ENCODE results near the gene ASAP2.

Gene ASAP2

DNA sequence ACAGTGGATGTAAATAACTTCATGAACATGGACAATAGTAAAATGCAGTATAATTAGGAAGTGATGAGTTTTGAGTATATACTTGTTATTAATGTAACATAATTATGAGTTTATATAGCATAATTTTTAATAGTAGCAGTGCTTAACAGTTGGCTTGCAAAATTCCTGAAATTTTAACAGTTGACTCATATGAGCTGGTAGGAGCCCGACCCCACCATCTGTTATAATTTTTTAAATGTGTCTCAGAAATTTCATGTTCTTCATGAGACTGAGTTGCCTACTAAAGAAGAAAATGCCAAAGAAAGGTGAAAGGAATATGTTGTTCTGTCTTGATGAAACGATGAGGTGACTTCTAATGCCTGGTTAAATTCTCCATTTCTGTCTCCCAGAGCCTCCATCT, 154.1 kb downstream of the ASAP2 start:
- Histone ChIP-seq H3K36me3 (replicated peaks; ENCODE audit: insufficient read depth, low read length) (no peaks in the 10 kb centered on the region), H3K4me1 (ENCODE audit: low read length) (no peaks in the 10 kb centered on the region), H3K27ac (ENCODE audit: low read length) (no peak overlapping the region), H3K27me3 (replicated peaks; ENCODE audit: insufficient read depth, low read length) (no peaks in the 10 kb centered on the region), H3K79me2 (ENCODE audit: low read length) (no peaks in the 10 kb centered on the region), H3K4me2 (ENCODE audit: low read depth, low read length) (no peak overlapping the region), H3K9ac (ENCODE audit: low read length) (no peak overlapping the region), H3K4me3 (ENCODE audit: low read length) (no peak overlapping the region), H3F3A (ENCODE audit: insufficient read depth, low read length) (no peaks in the 10 kb centered on the region), H2AFZ (ENCODE audit: low read length) (no peak overlapping the region), H3K9me2 (replicated peaks; ENCODE audit: insufficient read depth, low read length) (no peaks in the 10 kb centered on the region), H4K20me1 (ENCODE audit: insufficient read depth, low read length) (no peaks in the 10 kb centered on the region), H3K9me3 (replicated peaks; ENCODE audit: insufficient read depth, low read length) (no peaks in the 10 kb centered on the region)
- DNase-seq, result no peak
- TF ChIP-seq EZH2 (optimal IDR thresholded peaks at IDR 0.05; ENCODE audit: low read depth, low read length), result no peak
- TF ChIP-seq, protein P1, sequence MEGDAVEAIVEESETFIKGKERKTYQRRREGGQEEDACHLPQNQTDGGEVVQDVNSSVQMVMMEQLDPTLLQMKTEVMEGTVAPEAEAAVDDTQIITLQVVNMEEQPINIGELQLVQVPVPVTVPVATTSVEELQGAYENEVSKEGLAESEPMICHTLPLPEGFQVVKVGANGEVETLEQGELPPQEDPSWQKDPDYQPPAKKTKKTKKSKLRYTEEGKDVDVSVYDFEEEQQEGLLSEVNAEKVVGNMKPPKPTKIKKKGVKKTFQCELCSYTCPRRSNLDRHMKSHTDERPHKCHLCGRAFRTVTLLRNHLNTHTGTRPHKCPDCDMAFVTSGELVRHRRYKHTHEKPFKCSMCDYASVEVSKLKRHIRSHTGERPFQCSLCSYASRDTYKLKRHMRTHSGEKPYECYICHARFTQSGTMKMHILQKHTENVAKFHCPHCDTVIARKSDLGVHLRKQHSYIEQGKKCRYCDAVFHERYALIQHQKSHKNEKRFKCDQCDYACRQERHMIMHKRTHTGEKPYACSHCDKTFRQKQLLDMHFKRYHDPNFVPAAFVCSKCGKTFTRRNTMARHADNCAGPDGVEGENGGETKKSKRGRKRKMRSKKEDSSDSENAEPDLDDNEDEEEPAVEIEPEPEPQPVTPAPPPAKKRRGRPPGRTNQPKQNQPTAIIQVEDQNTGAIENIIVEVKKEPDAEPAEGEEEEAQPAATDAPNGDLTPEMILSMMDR (IDR thresholded peaks at IDR 0.05; ENCODE audit: low read length), result no peak
- TF ChIP-seq EZH2phosphoT487 (IDR thresholded peaks at IDR 0.05; ENCODE audit: low read length), result no peak

DNA sequence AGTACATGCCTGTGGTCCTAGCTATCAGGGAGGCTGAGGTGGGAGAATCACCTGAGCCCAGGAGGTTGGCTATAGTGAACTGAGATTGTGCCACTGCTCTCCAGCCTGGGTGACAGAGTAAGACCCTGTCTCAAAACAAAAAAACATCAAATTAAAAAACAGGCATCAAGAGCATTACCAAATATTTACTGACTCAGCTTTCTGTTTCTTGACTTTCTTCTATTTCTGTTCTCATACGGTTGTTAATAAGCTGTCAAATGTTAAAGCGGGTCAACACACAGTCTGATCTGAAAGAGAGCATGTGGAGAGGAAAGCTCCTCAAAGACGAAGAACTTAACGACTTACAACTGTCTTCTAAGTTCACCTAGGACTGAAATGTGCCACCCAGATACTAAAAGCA, 157.8 kb downstream of the ASAP2 start:
- H3K9me3 ChIP-seq (replicated peaks; ENCODE audit: insufficient read depth, low read length), result no peaks in the 10 kb centered on the region
- H4K20me1 ChIP-seq (ENCODE audit: insufficient read depth, low read length), result no peaks in the 10 kb centered on the region
- H3K4me1 ChIP-seq (ENCODE audit: low read length), result no peaks in the 10 kb centered on the region
- no peak overlapping the region for H3K27ac ChIP-seq (ENCODE audit: low read length)
- H3K9me2 ChIP-seq (replicated peaks; ENCODE audit: insufficient read depth, low read length), result no peaks in the 10 kb centered on the region
- no peak overlapping the region for H3K4me3 ChIP-seq (ENCODE audit: low read length)
- no peaks in the 10 kb centered on the region for H3K79me2 ChIP-seq (ENCODE audit: low read length)
- H3F3A ChIP-seq (ENCODE audit: insufficient read depth, low read length), result no peaks in the 10 kb centered on the region
- no peak overlapping the region for H2AFZ ChIP-seq (ENCODE audit: low read length)
- TF ChIP-seq, protein P1 (IDR thresholded peaks at IDR 0.05; ENCODE audit: low read length), result no peak
- no peak for TF ChIP-seq EZH2phosphoT487 (IDR thresholded peaks at IDR 0.05; ENCODE audit: low read length)
- no peak for TF ChIP-seq EZH2 (optimal IDR thresholded peaks at IDR 0.05; ENCODE audit: low read depth, low read length)
- H3K9ac ChIP-seq (ENCODE audit: low read length), result no peak overlapping the region
- no peaks in the 10 kb centered on the region for H3K27me3 ChIP-seq (replicated peaks; ENCODE audit: insufficient read depth, low read length)
- no peak for DNase-seq
- H3K4me2 ChIP-seq (ENCODE audit: low read depth, low read length), result no peak overlapping the region
- 0 out of 2 replicates have a peak, but pooled peaks cover 2% of the 10 kb centered on the region for H3K36me3 ChIP-seq (replicated peaks; ENCODE audit: insufficient read depth, low read length)

DNA sequence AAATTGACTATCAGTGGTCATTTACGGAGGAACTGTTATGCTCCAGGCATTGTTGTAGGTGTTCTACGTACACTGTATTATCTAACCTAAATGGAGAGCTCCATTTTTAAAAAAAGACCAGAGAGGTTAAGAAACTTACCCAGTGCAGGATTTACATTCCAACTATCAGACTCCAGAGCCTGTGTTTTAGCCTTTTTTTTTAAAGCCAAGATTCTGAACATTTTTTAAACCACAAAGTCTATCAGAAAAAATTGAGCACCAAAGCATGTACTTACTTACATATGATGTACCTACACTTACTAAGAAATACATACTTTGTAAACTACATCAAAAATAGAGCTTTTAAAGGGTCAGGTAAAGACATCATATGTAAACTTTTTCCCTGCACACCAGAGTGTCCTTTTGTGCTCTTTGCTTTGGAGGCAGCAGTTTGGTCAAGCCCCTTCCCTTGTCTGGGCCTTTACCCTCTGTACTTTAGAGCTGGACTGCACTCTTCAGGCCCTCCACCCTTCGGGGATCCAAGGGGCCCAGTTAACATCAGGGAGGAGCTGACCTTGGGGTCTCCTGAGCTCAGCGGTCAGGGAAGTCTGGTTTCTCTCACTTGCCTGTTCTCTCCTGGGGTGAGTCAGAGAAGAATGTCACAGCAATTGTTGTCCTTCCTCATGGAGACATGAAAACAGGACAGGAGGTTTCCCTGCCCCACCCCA, 158.3 kb downstream of the ASAP2 start:
- Histone ChIP-seq H3K9me2 (replicated peaks; ENCODE audit: insufficient read depth, low read length) (no peaks in the 10 kb centered on the region), H4K20me1 (ENCODE audit: insufficient read depth, low read length) (no peaks in the 10 kb centered on the region), H3K9ac (ENCODE audit: low read length) (no peak overlapping the region), H2AFZ (ENCODE audit: low read length) (no peak overlapping the region), H3K27ac (ENCODE audit: low read length) (no peak overlapping the region), H3K36me3 (replicated peaks; ENCODE audit: insufficient read depth, low read length) (0 out of 2 replicates have a peak, but pooled peaks cover 2% of the 10 kb centered on the region), H3K4me3 (ENCODE audit: low read length) (no peak overlapping the region), H3K9me3 (replicated peaks; ENCODE audit: insufficient read depth, low read length) (no peaks in the 10 kb centered on the region), H3K4me2 (ENCODE audit: low read depth, low read length) (no peak overlapping the region), H3K27me3 (replicated peaks; ENCODE audit: insufficient read depth, low read length) (no peaks in the 10 kb centered on the region), H3K79me2 (ENCODE audit: low read length) (no peaks in the 10 kb centered on the region), H3F3A (ENCODE audit: insufficient read depth, low read length) (no peaks in the 10 kb centered on the region), H3K4me1 (ENCODE audit: low read length) (no peaks in the 10 kb centered on the region)
- no peak for DNase-seq
- TF ChIP-seq EZH2 (optimal IDR thresholded peaks at IDR 0.05; ENCODE audit: low read depth, low read length) (no peak), EZH2phosphoT487 (IDR thresholded peaks at IDR 0.05; ENCODE audit: low read length) (no peak)
- TF ChIP-seq, protein P1 (IDR thresholded peaks at IDR 0.05; ENCODE audit: low read length), result no peak
